ENCODE data around the gene CLK3.

CLK3 gene

GRCh38 chr15:74603789-74604705 lies 11.6 kb upstream of the CLK3 start:
- no peak for DNase-seq

DNA sequence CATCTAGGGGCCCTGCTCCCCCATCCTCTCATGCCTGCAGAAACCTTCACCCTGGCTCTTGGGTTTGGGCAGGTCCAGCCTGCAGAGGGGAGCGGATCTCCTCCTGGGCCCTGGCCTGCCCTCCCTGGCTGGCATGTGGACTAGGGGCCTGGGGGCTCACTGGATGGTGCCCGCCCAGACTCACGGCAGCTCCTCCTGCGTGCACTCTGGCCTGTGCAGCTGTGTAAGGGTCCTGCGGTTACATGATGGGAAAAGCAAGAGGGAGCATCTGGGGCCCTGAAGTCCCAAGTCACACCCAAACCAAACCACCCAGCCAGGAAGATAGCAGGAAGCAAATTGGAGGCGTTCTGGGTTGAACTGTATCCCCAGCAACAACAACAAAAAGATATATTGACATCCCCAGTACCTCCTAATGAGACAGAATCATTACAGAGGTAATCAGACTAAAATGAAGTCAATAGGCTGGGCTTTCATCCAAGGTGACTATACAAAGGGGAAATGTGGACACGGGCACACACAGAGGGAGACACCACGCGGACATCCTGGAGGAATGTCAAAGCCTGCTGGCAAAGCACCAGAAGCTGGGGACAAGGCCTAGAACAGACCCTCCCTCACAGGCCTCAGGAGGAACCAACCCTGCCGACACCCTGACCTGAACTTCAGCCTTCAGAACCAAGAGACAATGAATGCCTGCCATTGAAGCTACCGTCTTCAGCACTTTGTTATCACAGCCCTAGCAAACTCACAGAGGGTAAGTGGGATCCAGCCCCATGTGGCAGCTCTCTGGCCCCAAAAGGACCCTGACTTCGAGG lies 10.4 kb upstream of the CLK3 start:
- no peak for DNase-seq

- DNase-seq, result no peak
Observed at GRCh38 chr15:74605795-74606150, 9.9 kb upstream of the CLK3 start.

DNA sequence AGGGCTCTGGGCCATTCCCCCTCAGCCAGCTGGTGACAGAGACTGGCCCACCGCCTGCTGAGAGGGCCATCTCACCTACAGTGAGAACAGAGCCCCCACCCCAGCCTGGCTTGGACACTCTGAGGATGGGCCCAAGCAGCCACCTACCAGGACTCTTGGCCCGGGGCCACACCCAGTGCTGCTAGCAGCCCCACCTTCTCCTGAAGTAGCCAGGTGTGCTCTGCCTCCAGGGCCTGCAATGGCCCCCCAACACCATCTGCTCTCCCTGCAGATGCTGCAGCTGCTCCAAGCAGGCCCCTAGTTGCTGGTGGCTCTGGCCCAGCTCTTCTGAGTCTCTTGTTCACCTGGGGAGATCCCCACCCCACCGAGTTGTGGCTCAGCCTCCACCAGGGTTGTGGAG lies 6.8 kb upstream of the CLK3 start:
- no peak for DNase-seq

- DNase-seq, result no peak
Observed at GRCh38 chr15:74609938-74610301, 5.7 kb upstream of the CLK3 start.

DNA sequence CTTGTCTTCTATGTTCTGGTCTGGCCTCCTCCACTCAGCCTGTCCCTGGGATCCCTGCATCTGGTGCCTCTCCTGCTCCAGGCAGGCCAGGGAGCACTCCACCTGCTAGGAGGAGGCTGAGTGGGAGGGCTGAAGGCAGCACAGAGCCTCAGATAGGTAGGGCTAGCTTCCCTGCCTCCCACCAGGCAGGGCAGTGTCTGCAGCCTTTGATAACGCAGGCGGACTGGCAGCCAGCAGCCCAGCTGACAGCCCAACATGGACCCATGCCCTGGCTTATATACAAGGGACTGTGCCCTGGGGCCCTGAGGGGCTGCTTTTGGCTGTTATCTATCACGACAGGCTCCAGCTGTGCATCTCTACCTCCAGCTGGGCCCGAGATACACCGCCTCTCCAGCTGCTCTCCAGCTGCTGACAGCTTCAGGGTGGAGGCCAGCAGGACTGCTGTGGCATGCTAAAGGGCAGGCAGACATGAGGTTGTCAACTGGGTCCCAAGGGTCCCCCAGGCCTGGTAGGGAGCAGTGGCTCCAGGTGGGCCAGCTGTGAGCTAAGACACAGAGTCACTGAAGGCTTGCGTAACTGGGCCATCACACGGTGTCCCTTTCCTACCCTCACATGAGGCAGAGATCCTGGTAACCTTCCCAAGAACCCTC lies 5.2 kb upstream of the CLK3 start:
- no peak for DNase-seq

DNA sequence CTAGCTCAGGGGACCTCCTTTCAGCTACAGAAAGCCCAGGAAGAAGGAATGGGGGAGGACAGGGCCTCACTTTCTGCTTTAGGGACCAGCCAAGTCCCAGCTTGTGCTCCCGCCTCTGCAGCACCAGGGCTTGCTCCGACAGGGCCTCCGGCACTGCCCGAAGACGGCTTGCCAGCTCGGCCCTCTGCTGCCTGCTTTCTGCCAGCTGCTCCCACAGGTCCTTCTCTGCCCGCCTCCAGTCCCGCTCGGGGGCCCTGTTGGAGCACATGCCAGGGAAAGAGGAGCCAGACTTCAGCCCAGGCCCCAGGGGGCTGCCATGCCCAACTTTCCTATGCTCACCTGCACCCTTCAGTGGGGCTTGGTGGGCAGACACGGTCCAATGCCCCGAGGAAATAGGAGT lies 4.3 kb upstream of the CLK3 start:
- no peak for DNase-seq

GRCh38 chr15:74611834-74612233 lies 3.8 kb upstream of the CLK3 start:
- DNase-seq, result no peak

GRCh38 chr15:74612677-74613076 lies 3.0 kb upstream of the CLK3 start:
- no peak for DNase-seq

- no peak for DNase-seq
Observed at GRCh38 chr15:74613089-74613952, 2.3 kb upstream of the CLK3 start.

- no peak for DNase-seq
Observed at GRCh38 chr15:74613953-74614743, 1.5 kb upstream of the CLK3 start.

GRCh38 chr15:74614744-74615507 lies 710 bp upstream of the CLK3 start:
- peak; percentile 88 to 90 for DNase-seq

GRCh38 chr15:74616366-74616939 lies 817 bp downstream of the CLK3 start:
- peak; percentile 59 to 69 for DNase-seq

- DNase-seq, result no peak
Observed at GRCh38 chr15:74616996-74617395, 1.4 kb downstream of the CLK3 start.

DNA sequence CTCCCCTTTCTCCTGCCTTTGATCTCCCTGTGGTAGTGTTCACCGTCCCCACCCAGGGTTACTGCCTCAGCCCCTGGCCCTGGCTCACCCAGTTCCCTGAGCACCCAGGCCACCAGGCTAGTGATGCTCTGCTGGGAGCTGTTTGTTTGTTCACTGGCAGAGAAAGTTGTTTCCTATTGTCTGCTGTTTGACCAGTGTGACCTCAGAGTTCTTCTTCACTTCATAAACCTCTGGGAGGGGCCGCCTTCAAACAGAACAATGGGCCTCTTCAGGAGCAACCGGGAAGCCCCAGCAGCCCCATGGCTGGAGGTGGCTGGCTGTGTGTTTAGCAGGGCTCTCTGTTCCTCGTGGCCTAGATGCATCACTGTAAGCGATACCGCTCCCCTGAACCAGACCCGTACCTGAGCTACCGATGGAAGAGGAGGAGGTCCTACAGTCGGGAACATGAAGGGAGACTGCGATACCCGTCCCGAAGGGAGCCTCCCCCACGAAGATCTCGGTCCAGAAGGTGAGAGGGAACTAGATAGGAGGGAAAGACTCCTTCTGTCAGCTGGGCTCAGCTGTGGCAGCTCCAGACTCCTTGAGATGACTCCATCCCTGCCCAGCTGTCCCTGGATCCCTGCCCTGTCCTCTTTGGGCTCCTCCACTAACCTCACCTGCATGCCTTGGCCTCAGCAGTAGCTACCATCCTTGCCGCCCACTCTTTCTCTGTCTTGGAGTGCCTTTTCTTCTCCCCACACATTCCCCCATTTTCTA lies 3.4 kb downstream of the CLK3 start:
- DNase-seq, result no peak

- no peak for DNase-seq
Observed at GRCh38 chr15:74619916-74620635, 4.4 kb downstream of the CLK3 start.

- peak; percentile 68 to 73 for DNase-seq
Observed at GRCh38 chr15:74620636-74621545, 5.3 kb downstream of the CLK3 start.

DNA sequence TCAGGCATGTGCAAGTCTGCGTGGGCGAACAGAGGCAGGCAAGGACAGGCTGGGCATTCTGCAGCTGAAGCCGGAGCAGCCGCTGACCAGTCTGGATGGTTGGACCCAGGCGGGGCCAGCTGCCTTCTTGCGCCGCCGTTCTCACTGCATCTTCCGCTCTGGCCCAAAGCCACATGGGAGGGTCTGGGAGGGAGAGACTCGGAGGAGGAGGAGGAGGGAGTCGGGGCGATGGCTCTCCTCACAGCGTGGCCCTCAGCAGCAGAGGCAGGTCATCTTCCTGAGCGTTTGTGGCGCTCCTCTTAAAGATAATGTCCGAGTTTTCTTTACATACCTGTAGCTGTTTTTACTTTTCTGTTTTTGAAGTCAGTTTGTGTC lies 5.9 kb downstream of the CLK3 start:
- no peak for DNase-seq
